A673 (cell line): ENCODE data around the gene GNAS-AS1. TPM values are rescaled to one million over a fixed set of nuclear protein-coding genes. Genes with fewer than 3 reads are reported as not detected.

ENCODE experiments used
- BruUV-seq: library from RNA; stranded (reverse); fragments of 400-500 nt; replicated peaks from 2 replicates; lab custom pipeline; 2021; lab: Mats Ljungman, UMichigan
- CTCF ChIA-PET: fragments of 300-600 bp; sonication (Branson Sonifier 250); formaldehyde crosslinking; loops from one replicate; lab custom pipeline; 2022; ENCODE audit warnings: antibody characterized with exemption; lab: Charles Lee
- POLR2A ChIA-PET: fragments of 300-600 bp; sonication (Branson Sonifier 250); formaldehyde crosslinking; loops from one replicate; lab custom pipeline; 2022; ENCODE audit warnings: antibody characterized with exemption; ENCODE audit not compliant: low non-redundant PET; lab: Charles Lee
- DNase-seq: peaks from one replicate; pipeline ENCODE4 v3.0.0-alpha.2; 2015; ENCODE audit warnings: low spot score
- H3K27ac ChIP-seq: fragments of 200-600 bp; sonication (generic); 2 replicates; pipeline ENCODE4 v1.5.1; 2016; ENCODE audit warnings: mixed run types, low read depth, mild to moderate bottlenecking, mixed read lengths, antibody characterized with exemption, low read length; ENCODE audit not compliant: poor library complexity, severe bottlenecking
- H3K27me3 ChIP-seq: fragments of 200-600 bp; sonication (generic); replicated peaks from 2 replicates; pipeline ENCODE4 v1.6.1; 2017; ENCODE audit warnings: mixed run types, low read depth, mild to moderate bottlenecking, mixed read lengths, antibody characterized with exemption, low read length; ENCODE audit not compliant: insufficient read depth, poor library complexity
- H3K36me3 ChIP-seq: fragments of 200-600 bp; sonication (generic); 2 replicates; pipeline ENCODE4 v1.6.1; 2016; ENCODE audit warnings: mixed run types, mild to moderate bottlenecking, mixed read lengths, antibody characterized with exemption, low read length; ENCODE audit not compliant: insufficient read depth, poor library complexity, severe bottlenecking
- H3K4me1 ChIP-seq: fragments of 200-600 bp; sonication (generic); 2 replicates; pipeline ENCODE4 v1.6.1; 2017; ENCODE audit warnings: mixed run types, mild to moderate bottlenecking, mixed read lengths, antibody characterized with exemption, low read length; ENCODE audit not compliant: insufficient read depth, poor library complexity, severe bottlenecking
- H3K4me3 ChIP-seq: fragments of 200-600 bp; sonication (generic); 2 replicates; pipeline ENCODE4 v1.5.1; 2016; ENCODE audit warnings: low read depth, mixed run types, mild to moderate bottlenecking, mixed read lengths, low read length; ENCODE audit not compliant: poor library complexity, severe bottlenecking
- H3K9me3 ChIP-seq: fragments of 200-600 bp; sonication (generic); 2 replicates; pipeline ENCODE4 v1.6.1; 2016; ENCODE audit warnings: mixed run types, low read depth, mild to moderate bottlenecking, mixed read lengths, antibody characterized with exemption, low read length; ENCODE audit not compliant: poor library complexity, severe bottlenecking
- EZH2 ChIP-seq: fragments of 200-600 bp; sonication (generic); IDR thresholded peaks from 2 replicates; pipeline ENCODE4 v1.6.1; 2017; ENCODE audit warnings: borderline replicate concordance, low read depth, mild to moderate bottlenecking, mixed read lengths, antibody characterized with exemption, low read length; ENCODE audit not compliant: poor library complexity, severe bottlenecking
- intact Hi-C: fragments of 100-400 bp; cut with micrococcal nuclease; formaldehyde crosslinking; loops from one replicate; pipeline ENCODE4 v1.10.0; 2022; ENCODE audit not compliant: unreplicated experiment
- total RNA-seq: library from RNA; stranded (reverse); gene quantifications from 2 replicates; pipeline ENCODE4 v1.2.3, GENCODE V29; 2021
- TF ChIP-seq, protein P1 (sequence below): fragments of 300-800, 200-600 bp; sonication (generic); conservative IDR thresholded peaks from 2 replicates; pipeline ENCODE4 v1.5.1; 2017; ENCODE audit warnings: low read depth, mild to moderate bottlenecking, antibody characterized with exemption, low read length, moderate library complexity, mixed read lengths

The GNAS-AS1 gene
- total RNA-seq, 1 experiment from 2014 or later, result 6.7 TPM

DNA sequence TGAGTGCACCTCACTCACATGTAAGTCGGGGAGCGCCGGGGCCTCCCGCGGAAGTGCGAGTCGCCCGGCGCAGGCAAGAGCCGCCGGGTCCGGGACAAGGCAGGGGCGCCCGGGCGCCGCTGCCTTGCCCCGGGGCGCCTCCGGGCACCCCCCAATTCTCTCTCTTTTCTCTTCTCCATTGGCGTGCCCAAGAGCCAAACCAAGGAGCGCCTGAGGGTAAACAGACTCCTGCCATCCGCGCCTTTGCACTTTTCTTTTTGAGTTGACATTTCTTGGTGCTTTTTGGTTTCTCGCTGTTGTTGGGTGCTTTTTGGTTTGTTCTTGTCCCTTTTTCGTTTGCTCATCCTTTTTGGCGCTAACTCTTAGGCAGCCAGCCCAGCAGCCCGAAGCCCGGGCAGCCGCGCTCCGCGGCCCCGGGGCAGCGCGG lies 38.6 kb upstream of the GNAS-AS1 start:
- Histone ChIP-seq H3K27me3 (no peaks in the 10 kb centered on the region), H3K36me3 (no peaks in the 10 kb centered on the region), H3K4me1 (peaks cover 13% of the 10 kb centered on the region), H3K27ac (peak overlapping the region; percentile 95), H3K4me3 (peak overlapping the region; percentile 83), H3K9me3 (no peaks in the 10 kb centered on the region)
- no TSS peak for BruUV-seq
- POLR2A ChIA-PET, result no interaction called here
- intact Hi-C loops, result no loop called here
- CTCF ChIA-PET, result no interaction called here
- no peak for DNase-seq
- TF ChIP-seq EZH2, result no peak
- TF ChIP-seq, protein P1, sequence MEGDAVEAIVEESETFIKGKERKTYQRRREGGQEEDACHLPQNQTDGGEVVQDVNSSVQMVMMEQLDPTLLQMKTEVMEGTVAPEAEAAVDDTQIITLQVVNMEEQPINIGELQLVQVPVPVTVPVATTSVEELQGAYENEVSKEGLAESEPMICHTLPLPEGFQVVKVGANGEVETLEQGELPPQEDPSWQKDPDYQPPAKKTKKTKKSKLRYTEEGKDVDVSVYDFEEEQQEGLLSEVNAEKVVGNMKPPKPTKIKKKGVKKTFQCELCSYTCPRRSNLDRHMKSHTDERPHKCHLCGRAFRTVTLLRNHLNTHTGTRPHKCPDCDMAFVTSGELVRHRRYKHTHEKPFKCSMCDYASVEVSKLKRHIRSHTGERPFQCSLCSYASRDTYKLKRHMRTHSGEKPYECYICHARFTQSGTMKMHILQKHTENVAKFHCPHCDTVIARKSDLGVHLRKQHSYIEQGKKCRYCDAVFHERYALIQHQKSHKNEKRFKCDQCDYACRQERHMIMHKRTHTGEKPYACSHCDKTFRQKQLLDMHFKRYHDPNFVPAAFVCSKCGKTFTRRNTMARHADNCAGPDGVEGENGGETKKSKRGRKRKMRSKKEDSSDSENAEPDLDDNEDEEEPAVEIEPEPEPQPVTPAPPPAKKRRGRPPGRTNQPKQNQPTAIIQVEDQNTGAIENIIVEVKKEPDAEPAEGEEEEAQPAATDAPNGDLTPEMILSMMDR, result no peak

DNA sequence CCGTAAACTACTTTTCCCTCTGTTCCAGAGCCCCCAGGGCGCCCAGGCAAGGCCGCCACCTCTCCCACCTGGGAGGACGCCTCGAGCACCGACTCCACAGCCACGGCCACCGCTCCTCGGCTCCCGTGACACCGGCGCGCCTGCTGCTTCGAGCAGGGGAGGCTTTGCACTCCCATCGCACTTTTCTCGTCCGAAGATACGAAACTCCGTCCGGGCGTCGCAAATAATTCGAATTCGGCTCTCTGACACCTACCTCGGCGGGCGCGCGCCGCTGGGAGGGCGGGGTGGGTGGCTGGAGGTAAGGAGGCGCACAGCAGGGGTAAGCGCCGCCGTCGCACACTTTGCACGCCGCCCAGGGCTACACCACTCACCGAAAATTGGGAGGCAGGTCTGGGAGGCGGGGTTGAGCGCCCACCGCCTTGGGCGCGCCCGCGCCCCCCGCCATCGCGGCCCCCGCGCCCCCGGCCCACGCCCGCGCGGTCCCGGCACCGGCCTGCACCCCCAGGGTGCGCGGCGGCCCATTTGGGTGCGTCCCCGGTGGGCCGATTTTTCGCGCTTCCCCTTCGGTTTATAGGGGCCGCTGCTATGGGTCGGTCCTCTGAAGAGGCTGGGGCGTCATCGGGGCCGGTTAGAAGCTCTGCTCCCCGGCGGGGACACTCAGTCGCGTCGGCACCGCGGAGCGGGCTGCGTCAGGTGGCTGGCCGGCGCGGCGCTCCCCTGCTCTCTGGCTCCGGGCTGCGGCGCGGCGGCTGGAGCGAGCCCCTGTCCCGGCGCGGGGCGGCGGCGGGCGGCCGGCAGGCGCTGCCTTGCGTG lies 38.0 kb upstream of the GNAS-AS1 start:
- CTCF ChIA-PET, result no interaction called here

DNA sequence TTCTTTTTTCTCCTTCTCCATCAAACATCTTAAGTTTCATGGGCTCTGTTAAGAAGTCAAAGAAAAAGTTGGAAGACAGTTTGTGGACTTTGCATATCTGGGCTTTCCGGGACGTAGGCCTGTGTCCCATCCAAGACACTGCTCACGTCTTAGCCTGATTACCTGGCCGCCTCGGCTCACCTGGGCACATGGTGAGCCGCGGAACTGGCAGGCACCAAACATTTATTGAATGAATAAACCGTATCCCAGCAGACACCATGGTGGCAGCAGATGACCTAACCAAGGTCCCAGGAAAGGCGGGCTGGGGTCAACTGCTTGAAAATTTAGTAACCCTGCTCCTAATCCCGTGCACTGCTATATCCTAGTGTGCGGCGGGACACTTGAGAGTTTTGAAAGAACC lies 37.4 kb upstream of the GNAS-AS1 start:
- POLR2A ChIA-PET, result no interaction called here
- CTCF ChIA-PET, result no interaction called here
- DNase-seq, result no peak
- Histone ChIP-seq H3K36me3 (no peaks in the 10 kb centered on the region), H3K4me1 (peaks cover 4% of the 10 kb centered on the region), H3K27me3 (no peaks in the 10 kb centered on the region), H3K4me3 (peak overlapping the region; percentile 83), H3K9me3 (no peaks in the 10 kb centered on the region), H3K27ac (peak overlapping the region; percentile 50)
- intact Hi-C loops, result no loop called here
- no peak for TF ChIP-seq EZH2
- TF ChIP-seq, protein P1, result no peak
- BruUV-seq, result no TSS peak

More for the DNA sequence above, 38.0 kb upstream of the GNAS-AS1 start:
- Histone ChIP-seq H3K9me3 (no peaks in the 10 kb centered on the region), H3K36me3 (no peaks in the 10 kb centered on the region), H3K27ac (peak overlapping the region; percentile 95), H3K4me1 (peaks cover 6% of the 10 kb centered on the region), H3K27me3 (no peaks in the 10 kb centered on the region), H3K4me3 (peak overlapping the region; percentile 83)
- BruUV-seq, result no TSS peak
- POLR2A ChIA-PET, result no interaction called here
- no peak for TF ChIP-seq EZH2
- TF ChIP-seq, protein P1, result no peak
- DNase-seq, result peak; percentile 83
- intact Hi-C loops, result no loop called here
